HepG2 (cell line): ENCODE data around the gene NYNRIN. TPM values are rescaled to one million over a fixed set of nuclear protein-coding genes. Genes with fewer than 3 reads are reported as not detected.
A peak's percentile ranks its signal among the peaks of the same experiment; 100 is the strongest.

Experiments
- FOSL1 ChIP-seq: sonication (generic); formaldehyde crosslinking; IDR thresholded peaks from 2 replicates; pipeline ENCODE4 v1.9.0; 2021; ENCODE audit warnings: missing genetic modification reagents, borderline replicate concordance
- IRX3 ChIP-seq: sonication (generic); formaldehyde crosslinking; IDR thresholded peaks from 2 replicates; pipeline ENCODE4 v1.8.1; 2023; ENCODE audit warnings: mild to moderate bottlenecking, low read depth, missing genetic modification reagents, borderline replicate concordance
- KDM3A ChIP-seq: IDR thresholded peaks from 2 replicates; pipeline ENCODE4 v1.6.1; 2018; ENCODE audit warnings: low read depth, missing compliant biosample characterization
- NFE2L1 ChIP-seq: sonication (generic); formaldehyde crosslinking; IDR thresholded peaks from 2 replicates; pipeline ENCODE4 v1.4.0; 2020; ENCODE audit warnings: missing genetic modification reagents, mild to moderate bottlenecking, borderline replicate concordance
- NFE2L2 ChIP-seq: fragments of 150-350 bp; IDR thresholded peaks from 2 replicates; pipeline ENCODE4 v1.6.1; 2014; ENCODE audit warnings: low read length
- POLR2AphosphoS5 ChIP-seq: IDR thresholded peaks from 2 replicates; pipeline ENCODE4 v1.6.1; 2012; ENCODE audit warnings: low read depth, low read length
- RBFOX2 ChIP-seq: fragments of 200-400 bp; formaldehyde crosslinking; IDR thresholded peaks from 2 replicates; pipeline ENCODE4 v1.6.1; 2017; ENCODE audit warnings: low read depth, mild to moderate bottlenecking, low read length
- RBM22 ChIP-seq: fragments of 200-400 bp; formaldehyde crosslinking; optimal IDR thresholded peaks from 2 replicates; pipeline ENCODE3; 2017; ENCODE audit warnings: mild to moderate bottlenecking, low read length, moderate library complexity
- REXO4 ChIP-seq: sonication (generic); formaldehyde crosslinking; IDR thresholded peaks from 2 replicates; pipeline ENCODE4 v1.8.0; 2022; ENCODE audit warnings: missing genetic modification reagents, mild to moderate bottlenecking, borderline replicate concordance
- RFXANK ChIP-seq: IDR thresholded peaks from 2 replicates; pipeline ENCODE4 v1.6.1; 2016
- SP4 ChIP-seq: sonication (generic); formaldehyde crosslinking; IDR thresholded peaks from 2 replicates; pipeline ENCODE4 v1.8.1; 2023; ENCODE audit warnings: mild to moderate bottlenecking, missing genetic modification reagents
- SP5 ChIP-seq: IDR thresholded peaks from 2 replicates; pipeline ENCODE4 v1.6.1; 2016; ENCODE audit warnings: low read depth, borderline replicate concordance
- TAF15 ChIP-seq: fragments of 200-400 bp; formaldehyde crosslinking; IDR thresholded peaks from one replicate; pipeline ENCODE4 v1.6.1; 2018; ENCODE audit warnings: mild to moderate bottlenecking, low read depth, low read length; ENCODE audit not compliant: poor library complexity, severe bottlenecking
- TOE1 ChIP-seq: sonication (generic); formaldehyde crosslinking; IDR thresholded peaks from 2 replicates; pipeline ENCODE4 v1.4.0; 2020; ENCODE audit warnings: mild to moderate bottlenecking, missing genetic modification reagents
- TOPORS ChIP-seq: sonication (generic); formaldehyde crosslinking; IDR thresholded peaks from 2 replicates; pipeline ENCODE4 v1.8.0; 2023; ENCODE audit warnings: mild to moderate bottlenecking, missing genetic modification reagents
- YEATS4 ChIP-seq: sonication (generic); formaldehyde crosslinking; IDR thresholded peaks from 2 replicates; pipeline ENCODE4 v1.4.0; 2020; ENCODE audit warnings: missing genetic modification reagents, borderline replicate concordance
- ZNF234 ChIP-seq: sonication (generic); formaldehyde crosslinking; conservative IDR thresholded peaks from 2 replicates; pipeline ENCODE4 v1.5.1; 2020; ENCODE audit warnings: mild to moderate bottlenecking, missing genetic modification reagents
- ZNF274 ChIP-seq: sonication (generic); formaldehyde crosslinking; IDR thresholded peaks from 2 replicates; pipeline ENCODE4 v1.5.1; 2020; ENCODE audit warnings: mild to moderate bottlenecking, missing genetic modification reagents
- ZNF335 ChIP-seq: sonication (generic); formaldehyde crosslinking; IDR thresholded peaks from 2 replicates; pipeline ENCODE4 v1.4.0; 2020; ENCODE audit warnings: missing genetic modification reagents
- ZNF354B ChIP-seq: sonication (generic); formaldehyde crosslinking; IDR thresholded peaks from 2 replicates; pipeline ENCODE4 v1.8.0; 2022; ENCODE audit warnings: mild to moderate bottlenecking, missing genetic modification reagents
- ZNF674 ChIP-seq: sonication (generic); formaldehyde crosslinking; IDR thresholded peaks from 2 replicates; pipeline ENCODE4 v1.5.0; 2020; ENCODE audit warnings: low read depth, mild to moderate bottlenecking, missing genetic modification reagents
- polyA plus RNA-seq, 8 experiments: library from polyadenylated mRNA; depleted of rRNA in 3 of 8; stranded (reverse) in 7 of 8; unstranded in 1 of 8; fragments of >200 nt; fragmentation: Illumina TruSeq in 4 of 8; extraction: Trizol in 4 of 8; gene quantifications; 2 replicates each; pipeline versions ENCODE4 v1.2.1 to v1.2.3, GENCODE V29; 2011 to 2016; ENCODE audit warnings: low read depth in 4 of 8, missing spikeins in 1 of 8, mixed read lengths in 1 of 8; ENCODE audit not compliant: insufficient read depth in 1 of 8
- total RNA-seq, 5 experiments: library from RNA; depleted of rRNA; stranded (reverse); fragments of >200 nt; fragmentation: Illumina TruSeq; extraction: Trizol; gene quantifications; 2 replicates each; pipeline ENCODE4 v1.2.3, GENCODE V29; 2016; ENCODE audit warnings: low read depth in 1 of 5
- TF ChIP-seq, protein P1 (sequence below): sonication (generic); formaldehyde crosslinking; IDR thresholded peaks from 2 replicates; pipeline ENCODE4 v1.5.1; 2020; ENCODE audit warnings: mild to moderate bottlenecking, missing genetic modification reagents, borderline replicate concordance
- TF ChIP-seq, protein P2 (sequence below): sonication (generic); formaldehyde crosslinking; IDR thresholded peaks from 2 replicates; pipeline ENCODE4 v1.4.0; 2020; ENCODE audit warnings: mild to moderate bottlenecking, missing genetic modification reagents
- TF ChIP-seq, protein P3 (sequence below): sonication (generic); formaldehyde crosslinking; IDR thresholded peaks from 2 replicates; pipeline ENCODE4 v1.4.0; 2020; ENCODE audit warnings: missing genetic modification reagents
- TF ChIP-seq, protein P4 (sequence below): sonication (generic); formaldehyde crosslinking; conservative IDR thresholded peaks from 2 replicates; pipeline ENCODE4 v1.8.0; 2022; ENCODE audit warnings: mild to moderate bottlenecking, moderate library complexity, missing genetic modification reagents
- TF ChIP-seq, protein P5 (sequence below): sonication (generic); formaldehyde crosslinking; IDR thresholded peaks from 2 replicates; pipeline ENCODE4 v1.5.0; 2020; ENCODE audit warnings: mild to moderate bottlenecking, missing genetic modification reagents

The NYNRIN gene
- total and polyA plus RNA-seq, 2 of the 13 experiments (the other 11 are each of a cell fraction or from before 2014, with no cell fraction given): 0.63 to 1.1 TPM

DNA sequence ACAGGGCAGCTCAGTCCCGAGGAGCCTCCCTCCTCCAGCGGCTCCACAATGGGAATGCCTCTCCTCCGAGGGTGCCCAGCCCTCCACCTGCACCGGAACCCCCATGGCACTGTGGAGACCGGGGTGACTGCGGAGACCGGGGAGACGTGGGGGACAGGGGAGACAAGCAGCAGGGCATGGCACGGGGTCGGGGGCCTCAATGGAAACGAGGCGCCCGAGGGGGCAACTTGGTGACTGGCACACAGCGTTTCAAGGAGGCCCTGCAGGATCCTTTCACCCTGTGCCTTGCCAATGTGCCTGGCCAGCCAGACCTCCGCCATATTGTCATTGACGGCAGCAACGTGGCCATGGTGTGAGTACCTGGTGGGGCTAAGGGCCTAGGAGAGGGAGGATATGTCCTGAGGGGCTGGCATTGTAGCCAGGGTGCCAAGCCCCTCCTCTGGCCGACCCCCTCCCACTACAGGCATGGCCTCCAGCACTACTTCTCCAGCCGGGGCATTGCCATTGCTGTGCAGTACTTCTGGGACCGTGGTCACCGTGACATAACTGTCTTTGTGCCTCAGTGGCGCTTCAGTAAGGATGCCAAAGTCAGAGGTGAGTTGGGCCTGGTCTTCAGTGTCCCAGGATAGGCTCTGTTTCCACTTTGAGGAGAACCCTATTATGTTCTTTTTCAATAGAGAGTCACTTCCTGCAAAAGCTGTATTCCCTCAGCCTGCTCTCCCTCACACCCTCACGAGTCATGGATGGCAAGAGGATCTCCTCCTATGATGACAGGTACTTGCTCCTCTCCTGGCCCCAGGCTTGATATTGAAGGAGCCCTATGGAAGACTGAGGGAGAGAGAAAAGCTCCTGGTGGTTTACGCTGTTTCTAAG is 33.7 kb downstream of the NYNRIN start (continued):
- TF ChIP-seq, protein P1, sequence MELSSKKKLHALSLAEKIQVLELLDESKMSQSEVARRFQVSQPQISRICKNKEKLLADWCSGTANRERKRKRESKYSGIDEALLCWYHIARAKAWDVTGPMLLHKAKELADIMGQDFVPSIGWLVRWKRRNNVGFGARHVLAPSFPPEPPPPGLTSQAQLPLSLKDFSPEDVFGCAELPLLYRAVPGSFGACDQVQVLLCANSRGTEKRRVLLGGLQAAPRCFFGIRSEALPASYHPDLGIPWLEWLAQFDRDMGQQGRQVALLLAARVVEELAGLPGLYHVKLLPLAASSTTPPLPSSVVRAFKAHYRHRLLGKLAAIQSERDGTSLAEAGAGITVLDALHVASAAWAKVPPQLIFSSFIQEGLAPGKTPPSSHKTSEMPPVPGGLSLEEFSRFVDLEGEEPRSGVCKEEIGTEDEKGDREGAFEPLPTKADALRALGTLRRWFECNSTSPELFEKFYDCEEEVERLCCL: no peak
- TF ChIP-seq SP4: no peak
- no peak for TF ChIP-seq ZNF674
- no peak for TF ChIP-seq ZNF354B
- no peak for TF ChIP-seq SP5
- TF ChIP-seq IRX3: no peak
- TF ChIP-seq NFE2L2: no peak
- no peak for TF ChIP-seq TOE1 (CRISPR knock-in tag)
- no peak for TF ChIP-seq KDM3A (CRISPR knock-in tag)
- no peak for TF ChIP-seq TOPORS (CRISPR knock-in tag)
- 0 out of 2 replicates have a peak, but pooled peaks have one; percentile 16 for TF ChIP-seq POLR2AphosphoS5
- TF ChIP-seq ZNF234 (CRISPR knock-in tag): no peak
- TF ChIP-seq, protein P2, sequence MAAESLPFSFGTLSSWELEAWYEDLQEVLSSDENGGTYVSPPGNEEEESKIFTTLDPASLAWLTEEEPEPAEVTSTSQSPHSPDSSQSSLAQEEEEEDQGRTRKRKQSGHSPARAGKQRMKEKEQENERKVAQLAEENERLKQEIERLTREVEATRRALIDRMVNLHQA (CRISPR knock-in tag): no peak
- TF ChIP-seq NFE2L1 (CRISPR knock-in tag): no peak
- no peak for TF ChIP-seq TAF15
- no peak for TF ChIP-seq REXO4 (CRISPR knock-in tag)
- TF ChIP-seq, protein P3, sequence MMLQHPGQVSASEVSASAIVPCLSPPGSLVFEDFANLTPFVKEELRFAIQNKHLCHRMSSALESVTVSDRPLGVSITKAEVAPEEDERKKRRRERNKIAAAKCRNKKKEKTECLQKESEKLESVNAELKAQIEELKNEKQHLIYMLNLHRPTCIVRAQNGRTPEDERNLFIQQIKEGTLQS (CRISPR knock-in tag): no peak
- TF ChIP-seq, protein P4, sequence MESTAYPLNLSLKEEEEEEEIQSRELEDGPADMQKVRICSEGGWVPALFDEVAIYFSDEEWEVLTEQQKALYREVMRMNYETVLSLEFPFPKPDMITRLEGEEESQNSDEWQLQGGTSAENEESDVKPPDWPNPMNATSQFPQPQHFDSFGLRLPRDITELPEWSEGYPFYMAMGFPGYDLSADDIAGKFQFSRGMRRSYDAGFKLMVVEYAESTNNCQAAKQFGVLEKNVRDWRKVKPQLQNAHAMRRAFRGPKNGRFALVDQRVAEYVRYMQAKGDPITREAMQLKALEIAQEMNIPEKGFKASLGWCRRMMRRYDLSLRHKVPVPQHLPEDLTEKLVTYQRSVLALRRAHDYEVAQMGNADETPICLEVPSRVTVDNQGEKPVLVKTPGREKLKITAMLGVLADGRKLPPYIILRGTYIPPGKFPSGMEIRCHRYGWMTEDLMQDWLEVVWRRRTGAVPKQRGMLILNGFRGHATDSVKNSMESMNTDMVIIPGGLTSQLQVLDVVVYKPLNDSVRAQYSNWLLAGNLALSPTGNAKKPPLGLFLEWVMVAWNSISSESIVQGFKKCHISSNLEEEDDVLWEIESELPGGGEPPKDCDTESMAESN: no peak
- TF ChIP-seq, protein P5, sequence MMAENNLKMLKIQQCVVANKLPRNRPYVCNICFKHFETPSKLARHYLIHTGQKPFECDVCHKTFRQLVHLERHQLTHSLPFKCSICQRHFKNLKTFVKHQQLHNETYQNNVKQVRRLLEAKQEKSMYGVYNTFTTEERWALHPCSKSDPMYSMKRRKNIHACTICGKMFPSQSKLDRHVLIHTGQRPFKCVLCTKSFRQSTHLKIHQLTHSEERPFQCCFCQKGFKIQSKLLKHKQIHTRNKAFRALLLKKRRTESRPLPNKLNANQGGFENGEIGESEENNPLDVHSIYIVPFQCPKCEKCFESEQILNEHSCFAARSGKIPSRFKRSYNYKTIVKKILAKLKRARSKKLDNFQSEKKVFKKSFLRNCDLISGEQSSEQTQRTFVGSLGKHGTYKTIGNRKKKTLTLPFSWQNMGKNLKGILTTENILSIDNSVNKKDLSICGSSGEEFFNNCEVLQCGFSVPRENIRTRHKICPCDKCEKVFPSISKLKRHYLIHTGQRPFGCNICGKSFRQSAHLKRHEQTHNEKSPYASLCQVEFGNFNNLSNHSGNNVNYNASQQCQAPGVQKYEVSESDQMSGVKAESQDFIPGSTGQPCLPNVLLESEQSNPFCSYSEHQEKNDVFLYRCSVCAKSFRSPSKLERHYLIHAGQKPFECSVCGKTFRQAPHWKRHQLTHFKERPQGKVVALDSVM: no peak
- TF ChIP-seq YEATS4 (CRISPR knock-in tag): no peak
- no peak for TF ChIP-seq ZNF274
- TF ChIP-seq ZNF335 (CRISPR knock-in tag): no peak
- no peak for TF ChIP-seq RFXANK (CRISPR knock-in tag)
- TF ChIP-seq RBM22: peak; percentile 84
- no peak for TF ChIP-seq FOSL1
- TF ChIP-seq RBFOX2: peak; percentile 89
